WTC11 (cell line): Measurements from ENCODE around the gene UCHL1. TPM values are rescaled to one million over a fixed set of nuclear protein-coding genes. Genes with fewer than 3 reads are reported as not detected.

ENCODE experiments used
- ATAC-seq: fragments of 200-7000 bp; cut with Tn5 transposase; 2 replicates; pipeline ENCODE4 v1.10.0; 2021; ENCODE audit warnings: mild to moderate bottlenecking, moderate library complexity
- CTCF ChIA-PET: fragments of 300-600 bp; sonication (Branson Sonifier 250); formaldehyde crosslinking; loops from one replicate; lab custom pipeline; 2021; ENCODE audit warnings: antibody characterized with exemption; lab: Charles Lee
- POLR2A ChIA-PET: fragments of 350-600 bp; sonication (Branson Sonifier 250); formaldehyde crosslinking; loops from one replicate; lab custom pipeline; 2021; ENCODE audit warnings: antibody characterized with exemption; lab: Charles Lee
- DNase-seq: peaks from one replicate; pipeline ENCODE4 v3.0.0; 2021; ENCODE audit warnings: low spot score
- H3K27ac Mint-ChIP-seq: 2 replicates; pipeline ENCODE4 v1.8.0; 2021; ENCODE audit warnings: mixed read lengths
- H3K27me3 Mint-ChIP-seq: 2 replicates; pipeline ENCODE4 v1.8.0; 2021; ENCODE audit warnings: low read depth, mild to moderate bottlenecking, moderate library complexity, mixed read lengths
- H3K36me3 Mint-ChIP-seq: 2 replicates; pipeline ENCODE4 v1.8.0; 2021; ENCODE audit warnings: mixed read lengths
- H3K4me1 Mint-ChIP-seq: 2 replicates; pipeline ENCODE4 v1.8.0; 2022; ENCODE audit warnings: mixed read lengths
- H3K4me3 Mint-ChIP-seq: 2 replicates; pipeline ENCODE4 v1.8.0; 2021; ENCODE audit warnings: mild to moderate bottlenecking, moderate library complexity, mixed read lengths
- H3K9me3 Mint-ChIP-seq: 2 replicates; pipeline ENCODE4 v1.8.0; 2021; ENCODE audit warnings: mixed read lengths
- CREM ChIP-seq: sonication (generic); formaldehyde crosslinking; IDR thresholded peaks from 2 replicates; pipeline ENCODE4 v1.8.1; 2022; ENCODE audit warnings: mild to moderate bottlenecking, missing genetic modification reagents, moderate library complexity
- FOXP1 ChIP-seq: sonication (generic); formaldehyde crosslinking; IDR thresholded peaks from 2 replicates; pipeline ENCODE4 v1.8.0; 2022; ENCODE audit warnings: missing genetic modification reagents, mild to moderate bottlenecking, moderate library complexity, borderline replicate concordance
- MYBL2 ChIP-seq: sonication (generic); formaldehyde crosslinking; IDR thresholded peaks from 2 replicates; pipeline ENCODE4 v1.8.1; 2023; ENCODE audit warnings: mild to moderate bottlenecking, moderate library complexity, missing genetic modification reagents
- NFATC4 ChIP-seq: fragments of 250-450 bp; sonication (Bioruptor Pico); IDR thresholded peaks from 2 replicates; pipeline ENCODE4 v1.9.0; 2021; ENCODE audit warnings: mild to moderate bottlenecking
- total RNA-seq: library from RNA; stranded (reverse); gene quantifications from 3 replicates; pipeline ENCODE4 v1.2.3, GENCODE V29; 2021
- TF ChIP-seq, protein P1 (sequence below): fragments of 200-600 bp; IDR thresholded peaks from 2 replicates; pipeline ENCODE4 v1.8.0; 2022; ENCODE audit warnings: antibody characterized with exemption
- TF ChIP-seq, protein P2 (sequence below): sonication (generic); formaldehyde crosslinking; IDR thresholded peaks from 2 replicates; pipeline ENCODE4 v1.8.0; 2022; ENCODE audit warnings: mild to moderate bottlenecking, missing genetic modification reagents
- TF ChIP-seq, protein P3 (sequence below): sonication (generic); formaldehyde crosslinking; IDR thresholded peaks from 2 replicates; pipeline ENCODE4 v1.8.0; 2022; ENCODE audit warnings: missing genetic modification reagents
- TF ChIP-seq, protein P4 (sequence below): sonication (generic); formaldehyde crosslinking; IDR thresholded peaks from 2 replicates; pipeline ENCODE4 v1.8.1; 2023; ENCODE audit warnings: mild to moderate bottlenecking, missing genetic modification reagents
- TF ChIP-seq, protein P5 (sequence below): sonication (generic); formaldehyde crosslinking; IDR thresholded peaks from 2 replicates; pipeline ENCODE4 v1.8.0; 2022; ENCODE audit warnings: mild to moderate bottlenecking, missing genetic modification reagents
- TF ChIP-seq, protein P6 (sequence below): sonication (generic); formaldehyde crosslinking; IDR thresholded peaks from 2 replicates; pipeline ENCODE4 v1.8.0; 2022; ENCODE audit warnings: mild to moderate bottlenecking, missing genetic modification reagents

Gene UCHL1
- total RNA-seq, 1 experiment from 2014 or later: 548 TPM

DNA sequence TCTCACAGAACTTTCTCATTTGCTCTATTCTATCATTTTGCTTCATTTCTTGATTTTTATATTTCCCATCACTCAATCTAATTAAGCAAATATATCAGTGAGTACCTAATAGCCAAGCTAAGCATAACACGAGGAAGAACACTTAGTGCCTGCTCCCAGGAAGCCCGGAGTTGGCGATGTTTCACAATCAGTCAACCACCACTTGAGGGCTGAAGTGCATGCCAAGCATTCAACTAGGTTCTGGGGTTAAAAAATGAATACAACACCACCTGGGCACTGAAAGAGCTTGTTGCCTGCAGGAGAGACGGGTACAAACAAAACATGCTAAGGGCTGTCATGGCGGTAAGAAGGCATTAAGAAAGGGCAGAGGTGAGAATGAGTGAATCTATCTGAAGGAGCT lies 47.5 kb downstream of the UCHL1 start:
- CTCF ChIA-PET: interaction anchor here (1.1 kb wide), 1 partner anchor 61 kb away, joined by 3 read pairs; no protein-coding TSS in a partner anchor
- Mint-ChIP-seq H3K27me3 (no peaks in the 10 kb centered on the region; the same call in 1 of the 2 replicates), H3K9me3 (peaks cover 8% of the 10 kb centered on the region; the same call in 1 of the 2 replicates), H3K4me3 (no peak overlapping the region), H3K27ac (no peak overlapping the region), H3K36me3 (no peaks in the 10 kb centered on the region), H3K4me1 (peaks cover 6% of the 10 kb centered on the region)
- DNase-seq (no peak), ATAC-seq (no peak)
- POLR2A ChIA-PET: no interaction called here
- TF ChIP-seq, protein P1, sequence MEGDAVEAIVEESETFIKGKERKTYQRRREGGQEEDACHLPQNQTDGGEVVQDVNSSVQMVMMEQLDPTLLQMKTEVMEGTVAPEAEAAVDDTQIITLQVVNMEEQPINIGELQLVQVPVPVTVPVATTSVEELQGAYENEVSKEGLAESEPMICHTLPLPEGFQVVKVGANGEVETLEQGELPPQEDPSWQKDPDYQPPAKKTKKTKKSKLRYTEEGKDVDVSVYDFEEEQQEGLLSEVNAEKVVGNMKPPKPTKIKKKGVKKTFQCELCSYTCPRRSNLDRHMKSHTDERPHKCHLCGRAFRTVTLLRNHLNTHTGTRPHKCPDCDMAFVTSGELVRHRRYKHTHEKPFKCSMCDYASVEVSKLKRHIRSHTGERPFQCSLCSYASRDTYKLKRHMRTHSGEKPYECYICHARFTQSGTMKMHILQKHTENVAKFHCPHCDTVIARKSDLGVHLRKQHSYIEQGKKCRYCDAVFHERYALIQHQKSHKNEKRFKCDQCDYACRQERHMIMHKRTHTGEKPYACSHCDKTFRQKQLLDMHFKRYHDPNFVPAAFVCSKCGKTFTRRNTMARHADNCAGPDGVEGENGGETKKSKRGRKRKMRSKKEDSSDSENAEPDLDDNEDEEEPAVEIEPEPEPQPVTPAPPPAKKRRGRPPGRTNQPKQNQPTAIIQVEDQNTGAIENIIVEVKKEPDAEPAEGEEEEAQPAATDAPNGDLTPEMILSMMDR: no peak
- TF ChIP-seq, protein P2, sequence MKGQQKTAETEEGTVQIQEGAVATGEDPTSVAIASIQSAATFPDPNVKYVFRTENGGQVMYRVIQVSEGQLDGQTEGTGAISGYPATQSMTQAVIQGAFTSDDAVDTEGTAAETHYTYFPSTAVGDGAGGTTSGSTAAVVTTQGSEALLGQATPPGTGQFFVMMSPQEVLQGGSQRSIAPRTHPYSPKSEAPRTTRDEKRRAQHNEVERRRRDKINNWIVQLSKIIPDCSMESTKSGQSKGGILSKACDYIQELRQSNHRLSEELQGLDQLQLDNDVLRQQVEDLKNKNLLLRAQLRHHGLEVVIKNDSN (CRISPR knock-in tag): no peak

DNA sequence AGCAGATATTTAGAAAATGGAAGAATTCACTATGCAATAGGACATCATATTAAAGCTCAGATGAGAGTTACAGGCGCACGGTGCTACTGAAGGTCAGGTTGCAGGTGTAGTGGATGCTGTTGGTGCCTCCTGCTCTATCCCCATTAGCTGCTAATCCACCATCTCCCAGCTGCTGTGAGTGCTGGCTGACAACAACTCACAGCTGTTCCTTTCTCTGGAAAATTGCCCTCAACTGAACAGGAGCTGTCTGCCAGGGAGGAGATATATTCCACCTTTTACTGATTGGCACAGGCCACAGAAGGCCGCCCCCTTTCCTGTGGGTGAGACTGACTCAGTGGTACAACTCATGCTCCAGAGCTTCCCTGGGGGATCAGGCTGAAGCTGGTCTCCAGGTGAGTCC lies 48.7 kb downstream of the UCHL1 start:
- Mint-ChIP-seq H3K4me1 (peaks cover 6% of the 10 kb centered on the region), H3K4me3 (no peak overlapping the region), H3K27me3 (peaks cover 4% of the 10 kb centered on the region), H3K9me3 (peaks cover 13% of the 10 kb centered on the region)
- CTCF ChIA-PET: interaction anchor here (1.0 to 1.4 kb wide), 4 partner anchors 15 to 356 kb away, joined by 3 to 8 read pairs (median 3); no protein-coding TSS in a partner anchor
- ATAC-seq: no peak
- DNase-seq: no peak
- TF ChIP-seq MYBL2 (CRISPR knock-in tag): no peak
- TF ChIP-seq, protein P3, sequence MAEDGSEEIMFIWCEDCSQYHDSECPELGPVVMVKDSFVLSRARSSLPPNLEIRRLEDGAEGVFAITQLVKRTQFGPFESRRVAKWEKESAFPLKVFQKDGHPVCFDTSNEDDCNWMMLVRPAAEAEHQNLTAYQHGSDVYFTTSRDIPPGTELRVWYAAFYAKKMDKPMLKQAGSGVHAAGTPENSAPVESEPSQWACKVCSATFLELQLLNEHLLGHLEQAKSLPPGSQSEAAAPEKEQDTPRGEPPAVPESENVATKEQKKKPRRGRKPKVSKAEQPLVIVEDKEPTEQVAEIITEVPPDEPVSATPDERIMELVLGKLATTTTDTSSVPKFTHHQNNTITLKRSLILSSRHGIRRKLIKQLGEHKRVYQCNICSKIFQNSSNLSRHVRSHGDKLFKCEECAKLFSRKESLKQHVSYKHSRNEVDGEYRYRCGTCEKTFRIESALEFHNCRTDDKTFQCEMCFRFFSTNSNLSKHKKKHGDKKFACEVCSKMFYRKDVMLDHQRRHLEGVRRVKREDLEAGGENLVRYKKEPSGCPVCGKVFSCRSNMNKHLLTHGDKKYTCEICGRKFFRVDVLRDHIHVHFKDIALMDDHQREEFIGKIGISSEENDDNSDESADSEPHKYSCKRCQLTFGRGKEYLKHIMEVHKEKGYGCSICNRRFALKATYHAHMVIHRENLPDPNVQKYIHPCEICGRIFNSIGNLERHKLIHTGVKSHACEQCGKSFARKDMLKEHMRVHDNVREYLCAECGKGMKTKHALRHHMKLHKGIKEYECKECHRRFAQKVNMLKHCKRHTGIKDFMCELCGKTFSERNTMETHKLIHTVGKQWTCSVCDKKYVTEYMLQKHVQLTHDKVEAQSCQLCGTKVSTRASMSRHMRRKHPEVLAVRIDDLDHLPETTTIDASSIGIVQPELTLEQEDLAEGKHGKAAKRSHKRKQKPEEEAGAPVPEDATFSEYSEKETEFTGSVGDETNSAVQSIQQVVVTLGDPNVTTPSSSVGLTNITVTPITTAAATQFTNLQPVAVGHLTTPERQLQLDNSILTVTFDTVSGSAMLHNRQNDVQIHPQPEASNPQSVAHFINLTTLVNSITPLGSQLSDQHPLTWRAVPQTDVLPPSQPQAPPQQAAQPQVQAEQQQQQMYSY (CRISPR knock-in tag): no peak
- TF ChIP-seq, protein P4, sequence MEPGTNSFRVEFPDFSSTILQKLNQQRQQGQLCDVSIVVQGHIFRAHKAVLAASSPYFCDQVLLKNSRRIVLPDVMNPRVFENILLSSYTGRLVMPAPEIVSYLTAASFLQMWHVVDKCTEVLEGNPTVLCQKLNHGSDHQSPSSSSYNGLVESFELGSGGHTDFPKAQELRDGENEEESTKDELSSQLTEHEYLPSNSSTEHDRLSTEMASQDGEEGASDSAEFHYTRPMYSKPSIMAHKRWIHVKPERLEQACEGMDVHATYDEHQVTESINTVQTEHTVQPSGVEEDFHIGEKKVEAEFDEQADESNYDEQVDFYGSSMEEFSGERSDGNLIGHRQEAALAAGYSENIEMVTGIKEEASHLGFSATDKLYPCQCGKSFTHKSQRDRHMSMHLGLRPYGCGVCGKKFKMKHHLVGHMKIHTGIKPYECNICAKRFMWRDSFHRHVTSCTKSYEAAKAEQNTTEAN (CRISPR knock-in tag): no peak
- TF ChIP-seq FOXP1 (CRISPR knock-in tag): no peak
- no peak for TF ChIP-seq NFATC4
- TF ChIP-seq CREM (CRISPR knock-in tag): no peak
- TF ChIP-seq, all 79 proteins: peak for 0
- H3K27ac Mint-ChIP-seq: no peak overlapping the region
- POLR2A ChIA-PET: interaction anchor here (0.7 kb wide), 1 partner anchor 379 kb away, joined by 3 read pairs; no protein-coding TSS in a partner anchor
- H3K36me3 Mint-ChIP-seq: no peaks in the 10 kb centered on the region

DNA sequence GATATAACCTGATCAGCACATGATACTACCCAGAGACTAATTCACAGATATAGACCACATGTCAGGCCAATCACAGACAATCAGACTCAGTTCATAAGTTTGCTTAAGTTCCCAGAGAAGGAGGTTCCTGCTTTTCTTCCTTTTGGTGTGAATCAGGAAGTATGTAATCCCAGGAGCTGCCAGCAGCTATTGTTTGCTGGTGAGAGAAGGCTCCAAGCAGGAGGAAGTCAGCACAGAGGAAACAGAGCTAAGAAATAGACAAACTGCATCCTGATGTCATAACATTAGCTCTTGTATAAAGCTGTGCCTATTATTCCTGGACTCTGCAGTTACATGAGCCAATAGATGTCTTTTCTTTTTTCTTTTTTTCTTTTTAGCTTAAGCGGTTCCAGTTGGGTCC lies 50.9 kb downstream of the UCHL1 start:
- POLR2A ChIA-PET: no interaction called here
- H3K4me1 Mint-ChIP-seq: peaks cover 6% of the 10 kb centered on the region

More for the DNA sequence above, 50.9 kb downstream of the UCHL1 start:
- TF ChIP-seq, protein P5, sequence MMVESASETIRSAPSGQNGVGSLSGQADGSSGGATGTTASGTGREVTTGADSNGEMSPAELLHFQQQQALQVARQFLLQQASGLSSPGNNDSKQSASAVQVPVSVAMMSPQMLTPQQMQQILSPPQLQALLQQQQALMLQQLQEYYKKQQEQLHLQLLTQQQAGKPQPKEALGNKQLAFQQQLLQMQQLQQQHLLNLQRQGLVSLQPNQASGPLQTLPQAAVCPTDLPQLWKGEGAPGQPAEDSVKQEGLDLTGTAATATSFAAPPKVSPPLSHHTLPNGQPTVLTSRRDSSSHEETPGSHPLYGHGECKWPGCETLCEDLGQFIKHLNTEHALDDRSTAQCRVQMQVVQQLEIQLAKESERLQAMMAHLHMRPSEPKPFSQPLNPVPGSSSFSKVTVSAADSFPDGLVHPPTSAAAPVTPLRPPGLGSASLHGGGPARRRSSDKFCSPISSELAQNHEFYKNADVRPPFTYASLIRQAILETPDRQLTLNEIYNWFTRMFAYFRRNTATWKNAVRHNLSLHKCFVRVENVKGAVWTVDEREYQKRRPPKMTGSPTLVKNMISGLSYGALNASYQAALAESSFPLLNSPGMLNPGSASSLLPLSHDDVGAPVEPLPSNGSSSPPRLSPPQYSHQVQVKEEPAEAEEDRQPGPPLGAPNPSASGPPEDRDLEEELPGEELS: no peak
- TF ChIP-seq, protein P6, sequence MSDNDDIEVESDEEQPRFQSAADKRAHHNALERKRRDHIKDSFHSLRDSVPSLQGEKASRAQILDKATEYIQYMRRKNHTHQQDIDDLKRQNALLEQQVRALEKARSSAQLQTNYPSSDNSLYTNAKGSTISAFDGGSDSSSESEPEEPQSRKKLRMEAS (CRISPR knock-in tag): no peak
- peaks cover 18% of the 10 kb centered on the region for H3K9me3 Mint-ChIP-seq
- H3K4me3 Mint-ChIP-seq: no peak overlapping the region
- no peak overlapping the region for H3K27ac Mint-ChIP-seq
- ATAC-seq (no peak; the same call in 1 of the 2 replicates), DNase-seq (no peak)
- peaks cover 4% of the 10 kb centered on the region for H3K27me3 Mint-ChIP-seq
- CTCF ChIA-PET: interaction anchor here (0.5 to 1.4 kb wide), 2 partner anchors 93 to 337 kb away, joined by 3 to 4 read pairs; partner anchors contain the start of gene APBB2
- H3K36me3 Mint-ChIP-seq: no peaks in the 10 kb centered on the region
